ENCODE measurements around the gene ZNF678. TPM values are rescaled to one million over a fixed set of nuclear protein-coding genes. Genes with fewer than 3 reads are reported as not detected.

ZNF678 gene
- total and polyA plus RNA-seq, 2 donors from 2014 or later: 1.3 to 10.0 TPM

DNA sequence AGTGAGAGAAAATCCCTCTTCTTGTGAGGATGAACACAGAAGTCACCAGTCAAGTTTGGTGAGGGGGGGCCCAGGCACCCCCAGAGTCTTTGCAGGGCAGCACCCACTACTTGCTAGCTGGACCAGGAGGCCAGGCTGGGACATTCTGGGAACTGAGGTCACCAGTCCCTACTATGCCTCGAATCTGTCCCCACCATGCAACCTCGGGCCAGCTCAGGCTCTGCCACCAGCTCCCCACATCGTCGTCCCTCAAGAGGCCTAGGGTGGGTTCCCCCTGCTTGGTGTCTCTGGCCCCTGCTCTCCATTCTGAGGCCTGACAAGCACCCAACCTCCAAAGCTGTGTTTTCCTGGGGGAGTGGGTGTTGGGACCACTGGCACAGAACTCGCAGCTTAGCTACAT is 22.2 kb upstream of the ZNF678 start:
- H3K36me3 ChIP-seq (ENCODE audit: control insufficient read depth in 2 of 3, insufficient read depth in 3 of 3, low read length in 3 of 3): no peaks in the 10 kb centered on the region
- no peak overlapping the region for H3K9ac ChIP-seq (ENCODE audit: low read length in 3 of 3)
- no peak for FAIRE-seq
- peaks cover 0 to 13% (median 0%) of the 10 kb centered on the region in 3 donors for H3K4me1 ChIP-seq (ENCODE audit: control insufficient read depth in 2 of 3, insufficient read depth in 2 of 3, low read depth in 1 of 3, low read length in 3 of 3)
- peak overlapping the region in 1 of 3 donors; percentile 63 for H3K4me3 ChIP-seq (ENCODE audit: low read length in 3 of 3)
- H3K9me3 ChIP-seq (ENCODE audit: control insufficient read depth in 2 of 3, insufficient read depth in 1 of 3, low read length in 3 of 3): peaks cover 0 to 5% (median 0%) of the 10 kb centered on the region in 3 donors
- no peak for TF ChIP-seq CTCF (IDR thresholded peaks at IDR 0.05; ENCODE audit: borderline replicate concordance, extremely low read depth, insufficient read depth)
- intact Hi-C loops (cut with DNase I): no loop called here
- peak in 1 of 5 donors; percentile 52 for DNase-seq
- H3K27ac ChIP-seq (ENCODE audit: low read depth in 2 of 2, low read length in 2 of 2): no peak overlapping the region
- H3K27me3 ChIP-seq (ENCODE audit: control insufficient read depth, insufficient read depth, low read length): no peaks in the 10 kb centered on the region

DNA sequence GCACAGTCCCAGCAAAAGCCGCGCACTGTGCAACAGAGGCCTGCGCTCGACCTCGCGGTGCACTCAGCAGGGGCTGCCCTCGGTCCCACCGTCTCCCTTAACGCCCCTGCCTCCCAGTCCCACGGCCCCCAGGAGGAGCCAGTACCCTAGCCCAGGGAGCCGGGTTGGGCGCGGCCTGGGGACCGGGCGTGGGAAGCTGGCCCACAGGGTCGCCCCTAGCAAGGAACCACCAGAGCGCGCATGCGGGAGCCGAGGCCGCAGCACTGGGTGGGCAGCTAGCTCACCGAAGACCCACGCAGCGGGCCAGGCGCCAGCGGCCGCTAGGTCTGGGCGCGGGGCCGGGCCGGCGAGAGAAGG is 21.6 kb upstream of the ZNF678 start:
- intact Hi-C loops (cut with DNase I): no loop called here

DNA sequence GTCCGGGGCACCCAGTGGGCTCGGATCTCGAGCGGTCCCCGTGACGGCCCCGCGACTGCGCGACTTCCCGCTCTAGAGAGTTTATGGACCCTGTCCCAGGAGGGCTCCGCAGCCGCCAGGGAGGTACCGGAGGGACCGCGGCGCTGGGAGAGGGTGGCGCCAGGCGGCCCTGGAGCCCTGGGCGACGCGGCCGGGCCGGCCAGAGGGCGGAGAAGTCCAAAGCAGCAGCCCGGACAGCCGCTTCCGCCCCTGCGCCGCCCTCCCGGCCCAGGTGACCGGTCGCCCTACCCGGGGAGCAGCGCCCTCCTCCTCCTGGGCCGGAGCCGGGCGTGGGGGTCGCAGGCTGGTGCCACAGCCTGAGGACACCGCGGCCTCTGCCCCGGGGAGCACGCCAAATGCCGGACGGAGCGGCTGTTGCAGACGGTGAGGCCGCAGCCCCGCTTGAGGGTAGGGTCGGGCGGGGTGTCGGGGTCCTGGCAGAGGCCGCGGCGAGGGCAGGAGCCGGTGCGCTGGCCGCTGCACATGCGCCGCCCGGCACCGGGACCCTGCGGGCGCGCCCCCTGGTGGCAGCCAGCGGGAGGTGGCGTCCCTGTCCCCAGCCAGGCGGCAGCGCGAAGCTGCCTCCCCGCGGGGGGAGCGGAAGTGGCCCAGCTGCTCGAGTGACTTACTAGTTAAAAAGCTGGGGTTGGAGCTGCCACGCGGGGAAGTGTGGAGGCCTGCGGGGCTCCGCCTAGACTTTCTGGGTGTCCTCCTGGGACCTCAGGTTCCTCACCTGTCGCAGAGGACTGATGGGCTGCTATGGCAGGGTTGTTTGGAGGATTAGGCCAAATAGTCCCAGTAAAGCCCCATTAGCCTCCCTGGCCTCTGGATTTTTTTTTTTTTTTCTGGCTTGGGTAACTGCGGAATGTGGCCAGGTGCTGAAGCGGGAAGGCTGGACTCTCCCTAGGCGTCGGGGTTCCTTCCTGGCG is 20.9 kb upstream of the ZNF678 start:
- H3K36me3 ChIP-seq (ENCODE audit: control insufficient read depth in 2 of 3, insufficient read depth in 3 of 3, low read length in 3 of 3): no peaks in the 10 kb centered on the region
- no peaks in the 10 kb centered on the region for H3K27me3 ChIP-seq (ENCODE audit: control insufficient read depth, insufficient read depth, low read length)
- peak overlapping the region; percentile 22 to 41 for H3K27ac ChIP-seq (ENCODE audit: low read depth in 2 of 2, low read length in 2 of 2)
- H3K9ac ChIP-seq (ENCODE audit: low read length in 3 of 3): peak overlapping the region in 2 of 3 donors; percentile 59 to 71
- DNase-seq (peak; percentile 92 to 96 (median 94)), FAIRE-seq (no peak)
- peaks cover 0 to 13% (median 0%) of the 10 kb centered on the region in 3 donors for H3K4me1 ChIP-seq (ENCODE audit: control insufficient read depth in 2 of 3, insufficient read depth in 2 of 3, low read depth in 1 of 3, low read length in 3 of 3)
- intact Hi-C loops (cut with DNase I): no loop called here
- peak overlapping the region; percentile 12 to 63 (median 55) for H3K4me3 ChIP-seq (ENCODE audit: low read length in 3 of 3)
- TF ChIP-seq CTCF (IDR thresholded peaks at IDR 0.05; ENCODE audit: borderline replicate concordance, extremely low read depth, insufficient read depth): peak; percentile 90
- no peaks in the 10 kb centered on the region for H3K9me3 ChIP-seq (ENCODE audit: control insufficient read depth in 2 of 3, insufficient read depth in 1 of 3, low read length in 3 of 3)

More for the DNA sequence above, 21.6 kb upstream of the ZNF678 start:
- H3K27me3 ChIP-seq (ENCODE audit: control insufficient read depth, insufficient read depth, low read length): no peaks in the 10 kb centered on the region
- H3K9me3 ChIP-seq (ENCODE audit: control insufficient read depth in 2 of 3, insufficient read depth in 1 of 3, low read length in 3 of 3): peaks cover 0 to 4% (median 0%) of the 10 kb centered on the region in 3 donors
- TF ChIP-seq CTCF (IDR thresholded peaks at IDR 0.05; ENCODE audit: borderline replicate concordance, extremely low read depth, insufficient read depth): no peak
- H3K9ac ChIP-seq (ENCODE audit: low read length in 3 of 3): peak overlapping the region in 1 of 3 donors; percentile 40
- H3K27ac ChIP-seq (ENCODE audit: low read depth in 2 of 2, low read length in 2 of 2): peak overlapping the region in 1 of 2 donors; percentile 3
- H3K4me3 ChIP-seq (ENCODE audit: low read length in 3 of 3): peak overlapping the region in 2 of 3 donors; percentile 36 to 63
- H3K4me1 ChIP-seq (ENCODE audit: control insufficient read depth in 2 of 3, insufficient read depth in 2 of 3, low read depth in 1 of 3, low read length in 3 of 3): peaks cover 0 to 13% (median 0%) of the 10 kb centered on the region in 3 donors
- no peaks in the 10 kb centered on the region for H3K36me3 ChIP-seq (ENCODE audit: control insufficient read depth in 2 of 3, insufficient read depth in 3 of 3, low read length in 3 of 3)
- FAIRE-seq: no peak
- DNase-seq: peak in 3 of 5 donors; percentile 49 to 71 (median 53)
